GM08714 (cell line): Measurements from ENCODE around the gene FHOD1.

Experiments
- H3K4me3 ChIP-seq: fragments of 200-500 bp; sonication (Bioruptor generic); 2 replicates; pipeline ENCODE4 v1.5.1; 2014; ENCODE audit warnings: mild to moderate bottlenecking, low read length, inconsistent platforms
- ZNF274 ChIP-seq: IDR thresholded peaks from 2 replicates; pipeline ENCODE4 v1.6.1; 2012; ENCODE audit warnings: mild to moderate bottlenecking, low read depth, low read length

FHOD1 gene

GRCh38 chr16:67247192-67248072 is at the start of gene FHOD1:
FHOD1 (minus strand) TSS chr16:67247481; CDS start chr16:67247410, 71 bp downstream.
- H3K4me3 ChIP-seq, result peak within 1 kb of the TSS; percentile 86

GRCh38 chr16:67296420-67296819 is 49.1 kb upstream of the FHOD1 start:
- TF ChIP-seq ZNF274, result no peak
- H3K4me3 ChIP-seq, result no peak overlapping the region

More at GRCh38 chr16:67247192-67248072, at the start of gene FHOD1:
- no peak for TF ChIP-seq ZNF274

- H3K4me3 ChIP-seq, result no peak overlapping the region
- TF ChIP-seq ZNF274, result no peak
These were observed 47.7 kb upstream of the FHOD1 start for GRCh38 chr16:67294938-67295361.

DNA sequence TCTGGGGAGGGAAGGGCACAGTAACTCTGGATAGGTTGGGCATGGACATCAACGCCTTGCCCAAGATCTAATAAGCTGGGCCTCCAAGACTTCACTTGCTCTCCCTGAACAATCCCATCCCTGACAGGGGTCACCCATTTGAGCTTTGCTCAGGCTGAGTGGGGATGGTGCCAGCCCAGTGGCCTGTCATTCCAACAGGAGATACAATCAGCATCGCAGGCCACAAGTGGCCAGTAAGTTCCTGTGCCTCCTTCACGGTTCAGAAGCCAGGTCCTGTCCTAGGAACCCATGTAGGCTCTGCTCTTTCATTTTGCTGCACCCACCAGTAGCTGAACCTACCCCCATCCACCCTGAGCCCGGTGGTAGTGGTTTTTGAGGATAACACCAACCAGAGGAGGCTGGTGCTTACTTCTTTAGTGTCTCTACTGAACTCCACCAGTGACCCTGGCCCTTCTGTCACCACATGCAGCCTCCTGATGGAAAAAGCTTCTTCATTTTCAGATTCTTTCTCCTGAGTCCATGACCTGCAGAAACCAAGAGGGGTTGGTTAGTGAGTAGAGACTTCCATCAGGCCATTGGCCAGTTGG is 47.0 kb upstream of the FHOD1 start:
- TF ChIP-seq ZNF274, result no peak
- H3K4me3 ChIP-seq, result no peak overlapping the region

DNA sequence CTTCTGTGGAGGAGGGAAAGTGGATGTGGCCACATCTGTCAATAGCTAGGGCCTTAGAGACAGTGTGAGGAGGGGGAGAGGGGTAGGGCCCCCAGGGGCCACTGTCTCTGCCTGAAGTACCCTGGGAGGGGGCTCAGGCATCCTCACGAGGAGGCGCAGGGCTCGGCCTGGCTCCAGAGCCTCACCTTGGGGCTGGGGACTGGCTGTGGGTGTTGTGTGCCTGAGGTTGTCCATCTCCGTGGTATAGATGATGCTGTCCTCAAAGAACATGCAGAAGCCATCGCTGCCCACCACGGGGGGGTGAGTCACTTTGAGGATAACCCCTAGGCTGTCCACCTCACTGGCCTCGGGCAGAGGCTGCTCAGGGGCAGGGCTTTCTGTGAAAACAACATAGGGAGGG is 44.2 kb upstream of the FHOD1 start:
- no peak for TF ChIP-seq ZNF274
- no peak overlapping the region for H3K4me3 ChIP-seq

- no peak for TF ChIP-seq ZNF274
These were observed 40.7 kb upstream of the FHOD1 start for GRCh38 chr16:67287960-67288359.

GRCh38 chr16:67286441-67287235 is 39.4 kb upstream of the FHOD1 start:
- no peak overlapping the region for H3K4me3 ChIP-seq
- TF ChIP-seq ZNF274, result no peak

More at GRCh38 chr16:67287960-67288359, 40.7 kb upstream of the FHOD1 start:
- no peak overlapping the region for H3K4me3 ChIP-seq

GRCh38 chr16:67284699-67285646 is 37.7 kb upstream of the FHOD1 start:
- no peak for TF ChIP-seq ZNF274

DNA sequence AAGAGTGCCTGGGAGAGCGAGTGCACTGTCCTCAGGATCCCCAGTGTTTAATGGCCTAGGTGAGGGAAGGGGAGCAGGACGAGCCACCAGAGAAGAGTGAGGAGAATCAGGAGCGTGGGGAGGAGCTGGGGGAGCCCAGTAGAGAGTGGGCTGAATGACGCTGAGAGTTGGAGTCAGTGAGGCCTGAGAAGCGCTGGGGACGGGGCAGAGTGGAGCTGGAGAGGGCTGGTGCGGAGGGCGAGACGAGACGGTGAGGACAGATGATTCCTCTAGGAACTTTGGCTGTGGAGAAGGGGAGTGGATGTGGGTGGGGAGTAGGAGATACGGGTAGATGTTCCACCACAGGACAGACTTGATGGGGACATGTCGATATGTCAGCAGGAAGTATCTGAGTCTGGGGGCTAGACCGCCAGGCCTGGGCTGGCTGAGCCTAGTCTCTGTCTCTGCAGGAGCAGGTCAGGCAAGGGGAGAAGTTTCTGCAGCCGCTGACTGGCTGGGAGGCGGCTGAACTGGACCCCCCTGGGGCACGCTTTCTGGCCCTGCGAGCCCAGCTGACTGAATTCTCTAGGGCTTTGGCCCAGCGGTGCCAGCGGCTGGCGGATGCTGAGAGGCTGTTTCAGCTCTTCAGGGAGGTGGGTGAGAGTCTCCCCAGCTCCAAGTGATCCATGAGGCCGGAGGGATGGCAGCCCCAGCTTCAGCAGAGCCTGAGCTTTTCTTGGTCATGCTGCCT is 36.7 kb upstream of the FHOD1 start:
- no peak for TF ChIP-seq ZNF274
- H3K4me3 ChIP-seq, result no peak overlapping the region

More at GRCh38 chr16:67284699-67285646, 37.7 kb upstream of the FHOD1 start:
- no peak overlapping the region for H3K4me3 ChIP-seq

- no peak overlapping the region for H3K4me3 ChIP-seq
- TF ChIP-seq ZNF274, result no peak
These were observed 36.0 kb upstream of the FHOD1 start for GRCh38 chr16:67283039-67283825.

DNA sequence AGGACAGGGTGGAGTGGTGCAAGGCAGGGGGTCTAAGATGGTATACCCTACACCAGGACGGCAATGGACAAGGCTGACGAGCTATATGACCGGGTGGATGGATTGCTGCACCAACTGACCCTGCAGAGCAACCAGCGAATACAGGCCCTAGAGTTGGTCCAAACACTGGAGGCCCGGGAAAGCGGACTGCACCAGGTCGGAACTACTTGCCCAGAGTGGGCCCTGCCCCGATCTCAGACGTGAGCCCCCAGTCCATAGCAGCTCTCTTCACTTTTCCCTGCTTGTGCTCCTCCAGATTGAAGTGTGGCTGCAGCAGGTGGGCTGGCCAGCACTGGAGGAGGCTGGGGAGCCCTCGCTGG is 35.1 kb upstream of the FHOD1 start:
- TF ChIP-seq ZNF274, result no peak
- no peak overlapping the region for H3K4me3 ChIP-seq
